Anterior cingulate cortex (tissue), 58 donors: Measurements from ENCODE around the gene ZMIZ1.
A peak's percentile ranks its signal among the peaks of the same experiment; 100 is the strongest.

Experiments used
- DNase-seq, 58 donors: peaks; one replicate each; lab custom pipeline; 2025; lab: John Stamatoyannopoulos, UW

ZMIZ1 gene

DNA sequence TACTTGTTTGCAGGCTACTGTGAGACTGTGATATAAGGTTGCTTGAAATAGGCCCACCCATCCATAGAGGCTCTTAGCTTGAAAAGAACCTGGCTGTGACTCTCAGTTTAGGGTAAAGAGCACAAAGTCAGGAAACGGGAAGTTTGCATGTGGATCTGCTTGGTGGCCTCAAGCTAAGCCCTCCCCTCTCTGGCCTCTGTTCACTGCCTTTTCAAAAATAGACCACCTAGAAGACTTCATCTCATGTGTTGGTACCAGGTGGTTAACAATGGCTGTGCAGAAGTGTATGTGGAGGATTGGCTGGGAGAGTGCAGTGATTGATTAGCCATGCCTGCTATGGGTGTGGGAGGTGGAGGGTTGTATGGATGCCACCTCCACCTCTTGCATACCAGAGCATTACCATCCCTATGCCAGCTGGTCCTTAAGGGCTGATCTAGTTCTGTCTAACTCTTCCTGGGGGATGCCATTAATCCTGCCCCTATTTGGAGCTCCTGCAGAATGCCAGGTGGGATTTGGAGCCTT, 122.0 kb downstream of the ZMIZ1 start:
- DNase-seq, result no peak

DNA sequence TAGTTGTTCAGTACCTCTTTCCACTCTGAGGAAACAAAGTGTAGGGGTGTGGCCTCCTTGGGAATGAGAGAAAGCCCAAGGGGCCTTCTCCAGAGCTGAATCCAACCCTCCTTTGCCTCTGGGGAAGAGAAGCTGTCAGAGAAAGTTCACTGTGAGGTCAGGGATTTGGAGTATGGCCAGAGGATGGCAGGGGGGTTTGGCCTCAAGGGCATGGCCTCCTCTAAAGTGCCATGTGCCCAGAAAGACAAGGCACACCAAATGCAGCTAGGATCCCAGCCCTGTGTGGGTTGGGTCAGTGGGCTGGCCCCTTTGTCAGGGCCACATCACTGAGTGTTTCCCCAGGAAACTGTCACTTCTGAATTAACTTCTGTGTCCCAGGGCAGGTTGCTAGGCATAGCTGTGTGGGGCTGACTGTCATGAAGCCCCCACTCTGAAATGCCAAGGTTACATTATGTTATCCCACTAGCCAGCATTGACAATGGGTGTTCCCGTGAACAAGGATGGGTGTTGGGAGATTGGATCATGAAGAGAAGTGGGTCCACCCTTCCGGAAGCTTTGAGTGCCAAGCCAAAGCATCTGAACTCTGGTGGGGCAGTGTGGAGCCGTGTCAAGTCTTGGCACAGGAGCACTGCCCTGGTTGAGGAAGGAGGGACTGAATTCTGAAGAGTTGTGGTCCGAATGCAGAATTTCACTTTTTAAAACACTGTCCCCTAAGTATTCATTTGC, 123.3 kb downstream of the ZMIZ1 start:
- no peak for DNase-seq

DNA sequence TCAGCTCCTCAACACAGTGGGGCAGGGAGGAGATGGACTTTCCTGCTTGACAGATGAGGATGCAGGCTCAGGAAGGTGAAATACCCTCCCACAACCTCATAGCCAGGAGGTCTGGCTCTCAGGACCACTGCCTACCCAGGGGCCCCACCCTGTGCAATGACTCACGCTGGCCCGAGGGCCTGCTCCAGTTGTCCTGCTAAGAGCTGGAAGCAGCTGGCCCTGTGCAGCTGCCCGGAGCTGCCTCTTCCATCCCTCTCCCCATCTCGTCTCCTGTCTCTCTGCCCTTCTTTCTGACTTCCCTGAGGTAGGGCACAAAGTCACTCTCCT, 123.9 kb downstream of the ZMIZ1 start:
- DNase-seq, result peak in 3 of 58 donors; percentile 14 to 47 (median 24)

DNA sequence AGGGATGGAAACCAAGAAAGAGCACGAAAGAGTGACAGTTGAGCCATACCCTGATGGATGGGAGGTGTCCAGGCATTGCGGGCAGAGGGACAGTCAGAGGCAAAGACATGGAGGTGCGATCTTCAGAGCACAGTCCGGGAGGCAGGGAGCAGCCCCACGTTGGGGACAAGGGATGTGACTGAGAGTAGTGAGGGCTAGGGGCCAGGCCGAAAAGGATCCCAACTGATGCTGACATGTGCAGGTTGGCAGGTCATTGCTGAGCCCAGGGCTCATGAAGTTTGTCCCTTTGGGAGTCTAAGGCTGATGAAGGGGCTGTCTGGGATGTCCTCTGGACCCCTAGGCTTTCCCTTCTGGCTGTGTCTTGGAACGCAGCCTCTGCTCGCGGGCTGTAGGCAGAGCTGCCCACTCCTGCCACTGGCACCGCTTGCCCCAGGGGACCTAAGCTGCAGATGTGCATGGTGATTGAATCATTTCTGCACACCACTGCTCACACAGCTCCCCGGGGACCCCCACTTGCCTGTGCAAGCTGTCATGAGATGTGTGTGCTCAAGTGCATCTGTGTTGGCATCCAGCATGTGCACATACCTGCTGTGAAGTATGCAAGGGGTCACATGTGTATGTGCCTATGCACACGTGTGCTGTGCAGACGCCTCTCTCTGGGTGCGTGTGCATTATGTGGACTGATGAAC, 125.1 kb downstream of the ZMIZ1 start:
- DNase-seq, result no peak

DNA sequence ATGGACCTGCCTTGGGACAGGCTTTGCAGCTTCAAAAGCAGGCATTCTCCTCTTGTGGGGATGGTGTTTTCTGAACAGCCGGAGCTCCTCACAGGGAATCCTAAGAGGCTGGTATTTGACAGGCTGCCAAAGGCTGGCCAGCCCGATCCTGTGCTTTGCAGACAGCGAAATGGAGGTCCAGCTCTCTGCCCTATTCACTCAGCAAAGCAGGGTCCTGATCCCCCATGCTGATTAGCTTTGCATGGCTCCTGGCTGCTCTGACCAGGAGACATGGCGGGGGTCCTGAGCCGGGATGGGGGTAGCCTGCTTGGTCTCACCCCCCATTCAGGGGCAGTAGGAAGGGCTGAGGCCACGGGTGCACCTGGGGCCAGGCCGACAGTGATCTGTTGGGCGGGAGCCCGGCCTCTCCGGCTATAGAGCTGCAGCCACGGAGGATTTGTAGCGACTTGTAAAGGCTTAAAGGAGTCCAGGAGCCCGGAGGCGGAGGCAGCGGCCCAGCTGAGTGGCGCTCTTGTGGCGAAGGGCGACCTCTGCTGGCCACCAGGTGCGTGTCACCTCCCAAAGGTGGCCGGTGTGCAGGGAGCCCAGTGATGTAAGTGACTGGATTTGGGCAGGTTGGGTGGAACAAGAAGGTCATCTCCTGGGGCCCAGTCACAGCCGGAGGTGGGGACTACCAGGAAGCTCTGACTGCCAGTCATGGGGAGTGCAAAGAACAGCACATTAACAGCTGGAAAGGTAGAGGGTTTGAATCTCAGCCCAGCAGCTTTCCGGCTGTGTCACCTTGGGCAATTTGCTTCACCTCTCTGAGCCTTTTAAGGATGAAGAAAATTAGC, 126.5 kb downstream of the ZMIZ1 start:
- peak in 56 of 58 donors; percentile 30 to 89 (median 74) for DNase-seq

DNA sequence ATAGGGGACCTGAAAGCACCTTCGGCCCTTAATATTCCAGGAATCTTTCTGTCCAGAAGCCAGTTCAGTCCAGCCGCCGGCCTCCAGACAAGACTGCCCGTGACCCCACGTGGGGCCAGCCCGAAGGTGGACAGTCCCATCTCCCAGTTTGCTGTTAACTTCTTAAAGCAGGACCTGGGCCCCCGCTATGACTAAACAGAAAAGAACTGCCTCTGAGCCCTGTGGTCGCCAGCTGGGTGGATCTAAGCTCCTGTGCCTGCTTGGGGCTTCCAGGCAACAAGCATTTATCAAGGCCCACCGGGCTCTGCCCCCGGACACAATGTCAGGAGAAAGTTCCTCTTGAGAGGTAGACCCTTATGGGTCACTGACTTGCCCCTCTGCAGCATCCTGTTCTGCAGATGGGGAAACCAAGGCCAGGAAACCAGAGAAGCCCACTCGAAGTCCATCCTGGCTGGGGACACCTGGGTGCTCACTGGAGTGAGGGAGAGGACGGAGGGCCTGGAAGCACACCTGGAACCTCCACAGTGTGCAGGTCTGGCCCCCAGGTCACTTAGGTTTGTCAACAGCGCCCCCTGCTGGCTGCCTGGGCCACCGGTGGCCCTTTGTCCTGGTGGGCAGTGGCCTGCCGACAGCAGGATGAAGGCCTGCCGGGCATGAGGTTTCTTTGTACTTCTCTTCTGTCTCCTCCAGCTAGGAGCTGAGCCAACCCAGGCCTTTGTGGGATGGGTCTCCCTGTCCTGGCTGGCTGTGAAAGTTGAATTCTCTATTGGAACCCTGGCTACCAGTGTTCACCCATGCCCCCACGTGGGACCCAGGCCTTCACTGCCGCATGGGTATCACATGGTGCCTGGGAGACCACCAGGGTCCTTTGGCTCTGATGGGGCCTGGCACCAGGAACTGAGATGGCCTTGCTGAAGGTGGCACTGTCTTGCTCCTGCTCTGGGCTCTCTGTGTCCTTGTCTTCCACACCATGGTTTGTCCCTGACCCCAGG, 128.0 kb downstream of the ZMIZ1 start:
- DNase-seq, result peak in 38 of 58 donors; percentile 16 to 70 (median 43)

DNA sequence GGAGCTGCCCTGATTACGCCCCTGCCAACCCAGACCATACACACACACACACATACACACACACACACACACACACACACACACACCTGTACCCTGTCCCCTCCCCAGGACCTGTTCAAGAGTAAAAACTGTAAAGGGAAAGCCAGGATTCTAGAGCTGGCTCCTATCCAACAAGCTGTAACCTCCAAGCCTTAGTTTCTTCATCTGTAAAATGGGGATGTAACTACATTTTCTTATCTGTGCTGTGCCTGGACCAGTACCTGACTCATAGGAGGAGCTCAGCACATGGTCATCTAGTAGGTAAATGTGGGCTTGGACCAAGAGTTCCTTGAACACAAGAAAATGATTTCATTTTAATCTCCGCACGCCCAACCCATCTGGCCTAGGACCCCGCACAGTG, 128.8 kb downstream of the ZMIZ1 start:
- no peak for DNase-seq

DNA sequence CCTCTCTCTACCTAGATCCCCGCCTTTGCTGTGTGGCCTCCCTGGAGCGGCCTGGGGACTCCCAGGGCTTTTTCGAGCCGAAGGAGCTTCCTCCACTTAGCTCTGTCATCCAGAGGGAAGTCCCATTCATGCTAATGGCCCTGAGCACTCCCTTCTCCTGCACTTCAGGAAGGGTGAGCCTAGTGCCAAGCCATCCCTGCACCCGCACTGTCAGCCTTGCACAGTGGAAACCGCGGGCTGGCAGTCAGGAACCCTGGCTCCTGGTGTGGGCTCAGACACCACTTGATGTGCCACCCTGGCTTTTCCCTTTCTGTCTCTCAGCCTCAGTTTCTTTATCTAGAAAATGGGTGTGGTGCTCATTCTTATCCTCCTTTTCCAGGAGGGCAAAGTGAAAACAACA, 131.6 kb downstream of the ZMIZ1 start:
- no peak for DNase-seq

DNA sequence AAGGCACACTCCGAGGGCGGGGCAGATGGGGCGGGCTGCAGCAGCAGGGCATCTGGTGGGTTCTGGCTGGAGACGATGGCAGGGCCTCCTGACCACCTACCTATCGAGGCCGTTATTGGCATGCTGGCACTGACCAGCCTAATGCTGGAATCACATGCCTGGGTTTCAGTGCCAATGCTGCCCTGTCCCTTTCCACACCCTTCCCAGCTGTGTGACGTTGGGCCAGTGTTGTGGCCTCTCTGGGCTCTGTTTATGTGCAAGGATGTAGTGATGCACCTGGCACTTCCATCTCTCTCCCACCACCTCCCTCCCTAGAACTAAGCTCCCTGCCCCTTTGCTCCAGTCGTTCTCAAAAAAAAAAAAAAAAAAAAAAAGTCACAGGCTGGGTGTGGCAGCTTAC, 132.9 kb downstream of the ZMIZ1 start:
- DNase-seq, result no peak

DNA sequence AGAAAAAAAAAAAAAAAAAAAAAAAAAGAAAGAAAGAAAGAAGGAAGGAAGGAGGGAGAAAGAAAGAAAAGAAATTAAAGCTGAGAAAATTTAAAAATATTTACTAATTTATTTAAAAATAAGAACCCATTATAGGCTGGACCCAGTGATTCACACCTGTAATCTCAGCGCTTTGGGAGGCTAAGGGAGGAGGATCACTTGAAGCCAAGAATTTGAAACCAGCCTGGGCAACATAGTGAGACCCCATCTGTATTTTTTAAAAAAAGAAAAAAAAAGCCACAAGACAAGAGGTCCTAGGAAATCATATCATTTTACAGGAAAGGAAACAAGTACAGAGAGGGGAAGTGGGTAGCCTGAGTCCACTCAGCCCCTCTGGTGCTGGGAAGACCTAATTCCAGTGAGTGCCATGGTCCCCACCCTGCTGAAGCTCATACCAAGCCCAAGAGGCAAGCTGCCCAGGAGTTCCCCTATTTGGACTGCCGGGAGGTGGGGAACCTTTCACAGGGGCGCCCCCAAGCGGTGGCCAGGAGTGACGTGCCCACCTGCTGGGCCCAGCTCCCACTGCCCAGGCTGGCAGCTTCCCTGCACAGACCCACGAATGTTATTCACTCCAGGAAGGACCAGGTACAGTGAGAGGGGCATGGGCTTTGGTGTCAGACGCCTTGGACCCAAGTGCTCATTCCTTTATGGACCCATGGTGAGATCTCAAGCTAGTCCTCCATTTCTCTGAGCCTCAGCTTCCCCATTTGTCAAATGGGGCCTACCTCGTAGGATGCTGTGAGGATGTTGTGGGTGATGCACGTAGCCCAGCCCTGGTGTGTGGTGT, 133.6 kb downstream of the ZMIZ1 start:
- DNase-seq, result peak in 7 of 58 donors; percentile 17 to 36 (median 22)

DNA sequence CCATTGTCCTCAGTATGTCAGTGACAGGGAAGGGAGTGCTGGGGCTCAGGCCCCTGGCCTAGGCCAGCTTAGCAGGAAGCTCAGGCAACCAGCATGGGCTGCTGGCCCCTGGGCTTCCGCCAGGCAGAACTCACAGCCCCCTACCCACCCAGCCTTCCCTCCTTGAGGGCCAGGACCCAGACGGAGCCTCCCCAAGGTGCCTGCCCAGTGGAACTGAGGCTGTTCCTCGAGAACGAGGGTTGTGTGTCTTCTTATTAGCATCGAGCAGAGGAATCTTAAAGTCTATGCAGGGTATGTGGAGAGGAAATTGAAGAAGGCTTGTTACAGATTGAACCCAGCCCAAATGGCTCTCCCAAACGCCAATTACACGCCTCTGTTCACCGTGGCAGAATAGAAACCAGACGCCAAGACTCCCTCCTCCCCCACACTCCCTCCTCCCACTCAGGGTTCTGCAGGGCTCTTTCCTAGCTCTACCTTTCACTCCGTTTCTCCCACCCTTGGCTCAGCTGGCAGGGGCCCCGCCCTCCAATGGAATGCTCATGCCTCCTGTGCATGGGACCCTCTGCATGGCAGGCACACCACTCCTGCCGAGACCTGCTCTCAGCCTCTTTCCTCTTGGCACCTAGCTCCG, 134.4 kb downstream of the ZMIZ1 start:
- peak in 1 of 58 donors; percentile 21 for DNase-seq

DNA sequence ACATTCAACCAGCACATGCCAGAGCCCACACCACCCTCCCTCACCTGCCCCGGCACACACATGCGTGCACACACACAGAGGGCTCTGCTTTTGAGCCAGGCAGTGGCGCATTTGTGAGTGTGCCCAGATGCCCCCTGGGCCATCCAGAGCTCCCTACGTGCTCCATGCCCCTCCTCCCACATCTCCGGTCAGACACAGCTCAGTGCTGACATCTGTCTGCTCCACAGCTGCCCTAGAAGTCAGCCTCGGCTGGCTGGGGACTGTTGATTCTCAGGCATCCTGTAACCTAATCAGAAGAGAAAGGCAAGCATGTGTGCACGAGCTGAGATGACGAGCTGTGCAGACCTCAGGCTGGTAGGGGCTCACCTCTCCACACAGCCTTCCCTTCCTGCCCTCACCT, 135.1 kb downstream of the ZMIZ1 start:
- peak in 18 of 58 donors; percentile 17 to 64 (median 40) for DNase-seq

DNA sequence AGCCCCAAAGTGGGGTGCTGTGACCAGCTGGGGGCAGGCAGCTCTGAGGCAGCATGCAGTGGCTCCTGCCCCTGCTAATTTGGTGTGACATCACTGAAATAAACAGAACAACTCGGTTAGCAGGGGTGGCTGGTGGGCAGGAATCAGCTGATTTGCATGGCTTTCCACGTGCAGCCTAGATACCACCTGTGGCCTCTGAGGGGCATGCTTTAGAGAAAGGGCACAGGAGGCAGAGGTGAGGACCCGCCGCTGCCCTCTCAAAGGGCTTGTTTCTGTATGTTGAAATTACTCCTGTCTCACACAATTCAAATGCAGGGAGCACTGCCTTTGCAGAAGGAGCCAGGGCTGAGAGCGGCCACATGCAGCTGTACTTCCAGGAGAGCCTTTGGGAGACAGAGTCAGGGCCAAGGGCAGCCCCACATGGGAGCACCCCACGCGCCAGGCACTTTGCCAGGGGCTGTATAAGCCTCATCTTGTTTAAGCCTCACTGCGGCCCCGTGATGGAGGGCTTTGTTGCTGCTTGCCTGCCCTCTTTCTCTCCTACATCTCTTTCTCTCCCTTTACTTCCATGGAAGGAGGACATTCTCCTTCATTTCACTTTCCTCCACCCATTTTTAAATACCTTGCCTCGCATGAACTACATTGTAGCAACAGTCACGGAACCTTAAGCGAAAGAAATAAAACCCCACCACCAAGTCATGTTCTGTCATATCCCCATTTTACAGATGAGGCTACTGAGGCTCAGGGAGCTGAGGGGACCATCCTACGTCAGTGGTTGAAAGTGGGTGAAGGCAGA, 137.7 kb downstream of the ZMIZ1 start:
- DNase-seq, result peak in 33 of 58 donors; percentile 19 to 77 (median 48)

DNA sequence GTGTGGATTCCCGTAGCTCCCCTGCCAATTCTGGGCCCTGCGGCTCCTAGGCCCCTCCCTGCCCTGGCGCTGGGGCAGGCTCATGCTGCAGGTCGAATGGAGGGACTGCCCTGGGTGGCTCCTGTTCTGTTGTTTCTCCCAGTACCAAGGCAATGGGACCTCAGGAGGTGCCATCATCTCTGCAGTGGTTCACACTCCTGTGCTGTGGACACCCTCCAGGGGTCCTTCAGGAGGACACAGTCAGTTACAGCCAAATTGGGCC, 138.3 kb downstream of the ZMIZ1 start:
- DNase-seq, result no peak

DNA sequence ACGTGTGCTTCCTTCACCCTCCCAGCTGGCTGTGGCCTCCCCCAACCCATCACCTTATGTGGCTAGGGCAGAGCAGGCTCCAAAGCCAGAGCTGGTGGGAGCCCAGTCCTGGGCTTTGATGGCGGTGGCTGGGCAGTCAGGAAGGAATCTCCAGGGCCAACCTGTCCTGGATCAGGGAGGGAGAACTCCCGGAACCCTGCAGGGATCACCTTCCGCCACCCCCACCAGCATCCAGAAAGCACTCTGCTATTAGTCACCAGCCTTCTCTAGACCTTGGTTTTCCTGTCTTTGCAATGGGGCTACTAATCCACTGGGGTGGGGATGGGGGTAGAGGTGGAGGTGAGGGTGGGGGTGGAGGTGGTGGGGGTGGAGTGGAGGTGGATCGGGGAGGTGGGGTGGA, 139.0 kb downstream of the ZMIZ1 start:
- no peak for DNase-seq

DNA sequence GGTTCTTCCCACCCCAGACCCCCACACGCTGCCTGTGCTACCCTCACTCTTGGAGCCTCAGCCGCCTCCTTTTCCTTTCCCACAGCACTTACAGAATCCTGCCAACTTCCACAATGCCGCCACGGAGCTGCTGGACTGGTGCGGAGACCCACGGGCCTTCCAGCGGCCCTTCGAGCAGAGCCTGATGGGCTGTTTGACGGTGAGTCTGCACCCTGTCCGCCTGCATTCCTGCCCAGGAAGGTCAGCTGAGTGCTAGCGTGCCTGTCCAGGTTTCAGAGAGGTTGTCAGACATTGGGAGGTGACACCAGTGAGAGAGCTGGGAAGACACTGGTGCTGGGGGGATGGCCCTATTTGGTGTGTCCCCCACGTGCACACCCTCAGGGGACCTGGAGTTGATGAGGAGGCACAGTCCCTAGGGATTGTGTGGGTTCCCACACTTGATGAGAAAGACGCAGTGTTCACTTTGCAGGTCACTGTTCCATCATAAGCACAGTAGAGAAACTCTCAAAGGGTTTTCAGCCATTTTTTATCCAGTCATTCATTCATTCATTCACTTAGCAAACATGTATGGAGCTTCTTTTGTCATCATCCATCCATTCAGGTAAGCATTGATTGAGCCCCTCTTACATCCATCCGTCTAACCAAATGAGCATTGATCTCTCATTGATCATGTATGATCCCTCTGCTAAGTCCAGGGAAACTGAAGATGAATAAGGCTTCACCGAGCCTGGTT, 139.7 kb downstream of the ZMIZ1 start:
- DNase-seq, result no peak

DNA sequence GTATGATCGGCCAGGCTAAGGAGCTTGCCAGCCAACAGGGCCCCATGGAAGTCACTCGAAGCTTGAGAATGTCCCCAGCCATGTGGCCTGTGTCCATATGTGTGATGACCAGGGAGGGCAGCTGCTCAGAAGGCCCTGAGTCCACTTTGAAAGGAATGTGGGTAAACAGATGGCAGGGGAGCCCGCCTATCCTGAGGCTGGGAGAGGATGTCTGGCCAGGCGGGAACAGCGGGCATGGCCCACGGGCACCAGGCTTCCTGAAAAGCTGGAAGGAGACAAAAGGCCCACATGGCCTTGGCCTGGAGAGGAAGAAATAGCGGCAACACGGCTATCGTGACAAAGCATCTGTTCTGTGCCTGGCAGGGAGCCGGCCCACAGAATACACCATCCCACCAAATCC, 140.6 kb downstream of the ZMIZ1 start:
- DNase-seq, result no peak
